Esophagus (tissue), 2 donors: ENCODE measurements around the gene MAPK8IP1. TPM values are rescaled to one million over a fixed set of nuclear protein-coding genes. Genes with fewer than 3 reads are reported as not detected.

Source experiments
- H3K27ac ChIP-seq, 2 donors: one replicate each; pipeline ENCODE4 v1.5.1; 2013; ENCODE audit warnings: low read depth in 2 of 2, mild to moderate bottlenecking in 2 of 2, inconsistent platforms in 1 of 2, low read length in 1 of 2, moderate library complexity in 1 of 2
- H3K27me3 ChIP-seq, 2 donors: one replicate each; pipeline ENCODE4 v1.6.1; 2013; ENCODE audit warnings: low read length in 2 of 2, control low read depth in 1 of 2, mild to moderate bottlenecking in 1 of 2; ENCODE audit not compliant: insufficient read depth in 2 of 2, control insufficient read depth in 1 of 2
- H3K36me3 ChIP-seq, 2 donors: one replicate each; pipeline ENCODE4 v1.6.1; 2013; ENCODE audit warnings: low read length in 1 of 2; ENCODE audit not compliant: control insufficient read depth in 2 of 2, insufficient read depth in 2 of 2
- H3K4me1 ChIP-seq, 2 donors: one replicate each; pipeline ENCODE4 v1.6.1; 2013; ENCODE audit warnings: low read length in 1 of 2; ENCODE audit not compliant: control insufficient read depth in 2 of 2, insufficient read depth in 2 of 2
- H3K4me3 ChIP-seq, 2 donors: one replicate each; pipeline ENCODE4 v1.5.1; 2013; ENCODE audit warnings: low read length in 2 of 2, mild to moderate bottlenecking in 2 of 2, low read depth in 1 of 2, moderate library complexity in 1 of 2
- H3K9me3 ChIP-seq, 2 donors: one replicate each; pipeline ENCODE4 v1.6.1; 2013; ENCODE audit warnings: mild to moderate bottlenecking in 2 of 2, low read depth in 1 of 2, low read length in 1 of 2, moderate library complexity in 1 of 2; ENCODE audit not compliant: control insufficient read depth in 2 of 2, insufficient read depth in 1 of 2
- WGBS, 2 donors: extraction: QIAGEN DNeasy Blood & Tissue Kit; methylation state at CpG; one replicate each; pipeline ENCODE4 v1.1.7; 2013; 5-methylcytosine and 5-hydroxymethylcytosine counted together
- polyA plus RNA-seq, 2 donors: library from polyadenylated mRNA; stranded (reverse); fragments of 200-250 nt; gene quantifications; one replicate each; pipeline ENCODE4 v1.2.3, GENCODE V29; 2013
- donor health status: healthy with polysubstance abuse.
- donor health status: Bipolar disorder and iron deficiency.

Gene MAPK8IP1
- polyA plus RNA-seq, 2 donors, result 0.77 to 1.3 TPM

GRCh38 chr11:45858751-45859398 is 26.6 kb upstream of the MAPK8IP1 start:
- peaks cover 6 to 9% of the 10 kb centered on the region in 2 donors for H3K4me1 ChIP-seq

GRCh38 chr11:45859661-45860140 is 25.8 kb upstream of the MAPK8IP1 start:
- Histone ChIP-seq H3K27ac (peak overlapping the region; percentile 43 to 88), H3K36me3 (peaks cover 17 to 28% of the 10 kb centered on the region in 2 donors), H3K27me3 (no peaks in the 10 kb centered on the region), H3K4me3 (no peak overlapping the region), H3K9me3 (no peaks in the 10 kb centered on the region), H3K4me1 (peaks cover 5 to 9% of the 10 kb centered on the region in 2 donors)
- WGBS, 2 donors, result 28 to 33% methylated on average over 12 of the region's 12 CpGs

More at GRCh38 chr11:45858751-45859398, 26.6 kb upstream of the MAPK8IP1 start:
- peaks cover 17 to 25% of the 10 kb centered on the region in 2 donors for H3K36me3 ChIP-seq
- no peaks in the 10 kb centered on the region for H3K9me3 ChIP-seq
- 78 to 79% methylated on average over 5 of the region's 5 CpGs for WGBS, 2 donors
- no peaks in the 10 kb centered on the region for H3K27me3 ChIP-seq
- peak overlapping the region; percentile 43 to 88 for H3K27ac ChIP-seq
- no peak overlapping the region for H3K4me3 ChIP-seq

- peaks cover 17 to 28% of the 10 kb centered on the region in 2 donors for H3K36me3 ChIP-seq
- no peaks in the 10 kb centered on the region for H3K9me3 ChIP-seq
- WGBS, 2 donors, result 86 to 92% methylated on average over 5 of the region's 5 CpGs
- peak overlapping the region; percentile 8 to 43 for H3K27ac ChIP-seq
- peaks cover 5 to 9% of the 10 kb centered on the region in 2 donors for H3K4me1 ChIP-seq
- no peak overlapping the region for H3K4me3 ChIP-seq
- no peaks in the 10 kb centered on the region for H3K27me3 ChIP-seq
These were observed 25.1 kb upstream of the MAPK8IP1 start for GRCh38 chr11:45860348-45860747.

GRCh38 chr11:45860764-45861510 is 24.5 kb upstream of the MAPK8IP1 start:
- H3K27me3 ChIP-seq, result no peaks in the 10 kb centered on the region
- H3K36me3 ChIP-seq, result peaks cover 17 to 33% of the 10 kb centered on the region in 2 donors
- H3K4me1 ChIP-seq, result peaks cover 5 to 9% of the 10 kb centered on the region in 2 donors
- no peaks in the 10 kb centered on the region for H3K9me3 ChIP-seq
- H3K4me3 ChIP-seq, result no peak overlapping the region
- WGBS, 2 donors, result 86 to 90% methylated on average over 10 of the region's 10 CpGs
- H3K27ac ChIP-seq, result peak overlapping the region in 1 of 2 donors; percentile 8

- H3K9me3 ChIP-seq, result no peaks in the 10 kb centered on the region
- H3K27ac ChIP-seq, result no peak overlapping the region
- no peak overlapping the region for H3K4me3 ChIP-seq
- H3K4me1 ChIP-seq, result peaks cover 0 to 3% of the 10 kb centered on the region in 2 donors
- peaks cover 20 to 40% of the 10 kb centered on the region in 2 donors for H3K36me3 ChIP-seq
- H3K27me3 ChIP-seq, result no peaks in the 10 kb centered on the region
These were observed 21.4 kb upstream of the MAPK8IP1 start for GRCh38 chr11:45864041-45864440.

- WGBS, 2 donors, result 86 to 89% methylated on average over 12 of the region's 12 CpGs
- peaks cover 17 to 44% of the 10 kb centered on the region in 2 donors for H3K36me3 ChIP-seq
These were observed 15.9 kb upstream of the MAPK8IP1 start for GRCh38 chr11:45869551-45869950.

GRCh38 chr11:45870706-45871105 is 14.7 kb upstream of the MAPK8IP1 start:
- Histone ChIP-seq H3K4me1 (no peaks in the 10 kb centered on the region), H3K36me3 (peaks cover 17 to 41% of the 10 kb centered on the region in 2 donors), H3K27ac (no peak overlapping the region), H3K4me3 (no peak overlapping the region), H3K9me3 (no peaks in the 10 kb centered on the region), H3K27me3 (no peaks in the 10 kb centered on the region)
- 87 to 89% methylated on average over 4 of the region's 4 CpGs for WGBS, 2 donors

More at GRCh38 chr11:45869551-45869950, 15.9 kb upstream of the MAPK8IP1 start:
- Histone ChIP-seq H3K27me3 (no peaks in the 10 kb centered on the region), H3K9me3 (no peaks in the 10 kb centered on the region), H3K27ac (no peak overlapping the region), H3K4me3 (no peak overlapping the region), H3K4me1 (no peaks in the 10 kb centered on the region)

GRCh38 chr11:45871638-45872037 is 13.8 kb upstream of the MAPK8IP1 start:
- H3K27me3 ChIP-seq, result no peaks in the 10 kb centered on the region

GRCh38 chr11:45872651-45873356 is 12.6 kb upstream of the MAPK8IP1 start:
- Histone ChIP-seq H3K4me1 (no peaks in the 10 kb centered on the region), H3K27me3 (no peaks in the 10 kb centered on the region), H3K36me3 (peaks cover 17 to 34% of the 10 kb centered on the region in 2 donors), H3K4me3 (no peak overlapping the region), H3K9me3 (no peaks in the 10 kb centered on the region), H3K27ac (no peak overlapping the region)
- WGBS, 2 donors, result 70% methylated on average over 9 of the region's 9 CpGs

More at GRCh38 chr11:45871638-45872037, 13.8 kb upstream of the MAPK8IP1 start:
- Histone ChIP-seq H3K9me3 (no peaks in the 10 kb centered on the region), H3K4me3 (no peak overlapping the region), H3K4me1 (no peaks in the 10 kb centered on the region), H3K27ac (no peak overlapping the region), H3K36me3 (peaks cover 17 to 37% of the 10 kb centered on the region in 2 donors)
- 86% methylated on average over 2 of the region's 2 CpGs for WGBS, 2 donors
